Measurements from ENCODE around the gene POLA1. TPM values are rescaled to one million over a fixed set of nuclear protein-coding genes. Genes with fewer than 3 reads are reported as not detected.
"Not testable (repeated sequence)": the region's sequence is repeated elsewhere in the genome, so short reads cannot be mapped to it uniquely, and the experiment has no call there.

POLA1 gene
- total RNA-seq, 2 donors from 2014 or later: 7.7 to 8.7 TPM

DNA sequence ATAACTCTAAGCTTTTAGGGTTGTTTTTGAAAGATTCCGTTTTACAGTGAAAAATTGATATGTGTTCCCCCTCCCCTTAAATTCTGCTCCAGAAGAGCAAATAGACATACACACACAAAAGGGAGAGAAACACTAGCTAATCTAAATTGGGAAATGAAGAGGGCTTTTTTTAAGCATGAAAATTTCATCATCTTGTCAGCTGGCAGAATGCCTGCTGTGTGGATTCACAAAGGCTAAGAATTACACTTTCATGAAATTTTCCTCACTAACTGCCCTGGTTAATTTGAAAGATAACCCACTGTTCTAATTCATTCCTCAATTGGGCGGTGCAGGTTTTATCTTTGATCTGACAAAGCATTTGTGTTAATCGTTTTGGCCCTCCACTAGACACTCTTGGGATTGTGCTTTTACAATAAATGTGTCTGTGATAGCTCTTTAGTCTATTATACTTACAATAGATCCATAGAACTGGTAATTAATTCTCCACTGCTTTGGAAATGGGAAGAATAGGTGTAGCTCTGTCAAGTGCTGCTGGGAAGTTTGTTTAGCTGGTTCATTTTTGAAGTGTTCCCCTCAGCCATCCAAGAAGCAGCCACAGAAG lies 152.9 kb downstream of the POLA1 start:
- H3K9me3 ChIP-seq (ENCODE audit: control insufficient read depth, low read length, poor library complexity, severe bottlenecking): no peaks in the 10 kb centered on the region
- no peak for DNase-seq
- Mint-ChIP-seq H3K27me3 (no peaks in the 10 kb centered on the region), H3K36me3 (ENCODE audit: low read depth) (no peaks in the 10 kb centered on the region), H3K27ac (no peak overlapping the region), H3K4me3 (no peak overlapping the region), H3K4me1 (no peaks in the 10 kb centered on the region)
- no peak for ATAC-seq

DNA sequence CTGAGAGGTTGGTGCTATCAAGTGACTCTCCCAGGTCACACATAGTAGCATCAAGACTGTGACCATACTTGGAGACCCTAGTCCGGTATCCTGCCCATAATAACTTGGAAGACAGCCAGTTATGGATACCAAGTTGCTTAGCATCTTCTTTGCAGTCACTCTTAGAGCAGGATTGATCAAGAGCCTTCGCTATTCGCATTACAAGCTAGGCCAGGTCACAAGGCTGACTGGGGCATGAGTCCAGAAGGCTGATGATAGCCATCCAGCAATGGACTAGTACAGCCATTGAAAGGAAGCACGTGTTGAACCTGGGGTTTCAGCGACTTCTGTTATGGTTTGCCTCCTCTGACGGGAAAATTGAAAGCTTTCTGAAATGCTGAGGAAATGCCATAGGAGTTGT lies 157.6 kb downstream of the POLA1 start:
- Mint-ChIP-seq H3K4me1 (no peaks in the 10 kb centered on the region), H3K36me3 (ENCODE audit: low read depth) (no peaks in the 10 kb centered on the region)
- no peak for ATAC-seq

DNA sequence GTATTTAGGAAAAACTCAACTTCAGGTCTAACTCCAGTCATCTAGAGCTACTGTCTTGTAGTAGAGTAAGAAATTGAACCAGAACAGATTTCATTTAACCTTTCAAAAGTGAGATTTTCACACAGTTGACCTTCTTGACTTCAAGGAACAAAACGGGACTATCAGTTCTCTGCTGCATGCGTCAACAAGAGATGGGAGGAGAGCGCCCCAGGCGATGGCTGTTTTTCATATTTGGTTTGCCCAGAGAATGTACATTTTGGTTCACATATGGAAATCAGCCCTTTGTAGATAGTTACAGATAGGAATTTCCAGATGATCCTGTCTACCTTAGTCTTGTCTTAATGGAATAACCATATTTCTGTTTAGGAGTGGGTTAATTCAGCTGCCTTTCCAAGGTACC lies 158.1 kb downstream of the POLA1 start:
- DNase-seq (no peak), ATAC-seq (no peak)
- H3K4me1 Mint-ChIP-seq: no peaks in the 10 kb centered on the region
- H3K27me3 Mint-ChIP-seq: no peaks in the 10 kb centered on the region
- H3K36me3 Mint-ChIP-seq (ENCODE audit: low read depth): no peaks in the 10 kb centered on the region
- H3K4me3 Mint-ChIP-seq: no peak overlapping the region
- H3K9me3 ChIP-seq (ENCODE audit: control insufficient read depth, low read length, poor library complexity, severe bottlenecking): no peaks in the 10 kb centered on the region
- no peak overlapping the region for H3K27ac Mint-ChIP-seq

More for the DNA sequence above, 157.6 kb downstream of the POLA1 start:
- no peak for DNase-seq
- Mint-ChIP-seq H3K27me3 (no peaks in the 10 kb centered on the region), H3K4me3 (no peak overlapping the region), H3K27ac (no peak overlapping the region)
- H3K9me3 ChIP-seq (ENCODE audit: control insufficient read depth, low read length, poor library complexity, severe bottlenecking): no peaks in the 10 kb centered on the region

DNA sequence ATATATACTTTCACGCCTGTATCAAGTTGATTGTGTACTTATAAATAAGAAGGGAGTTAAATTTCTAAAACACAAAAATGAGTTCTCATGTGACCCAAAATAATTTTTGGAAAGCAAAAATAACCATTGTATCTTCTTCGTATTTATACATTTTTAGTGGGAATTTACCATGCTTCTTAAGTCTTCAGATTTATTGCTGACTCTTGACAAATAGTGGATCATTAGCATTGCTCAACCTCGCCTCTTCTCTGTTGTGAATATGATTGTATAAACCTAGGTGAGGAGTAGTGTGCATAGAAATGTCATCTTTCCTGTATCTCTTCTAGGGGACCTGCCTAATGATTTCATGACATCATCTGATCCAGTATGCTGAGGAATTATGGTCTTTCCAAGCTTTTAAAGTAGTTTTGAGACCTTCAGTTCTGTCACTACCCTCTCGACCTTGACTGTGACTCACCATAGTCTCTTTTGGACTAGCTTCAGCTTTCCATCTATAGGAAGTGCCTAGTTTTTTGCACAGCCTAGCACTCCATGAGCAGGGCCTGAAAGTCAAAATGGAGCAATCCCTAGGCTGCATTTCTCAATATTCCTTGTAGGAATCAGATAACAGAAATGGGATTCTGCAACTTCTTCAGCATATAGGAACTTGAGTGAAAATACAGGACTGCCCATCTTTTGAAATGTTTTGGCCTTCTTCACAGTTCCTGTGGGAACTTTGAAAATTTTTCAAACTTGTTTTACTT lies 164.5 kb downstream of the POLA1 start:
- Mint-ChIP-seq H3K27me3 (no peaks in the 10 kb centered on the region), H3K4me1 (no peaks in the 10 kb centered on the region), H3K4me3 (no peak overlapping the region), H3K36me3 (ENCODE audit: low read depth) (no peaks in the 10 kb centered on the region), H3K27ac (no peak overlapping the region)
- no peaks in the 10 kb centered on the region for H3K9me3 ChIP-seq (ENCODE audit: control insufficient read depth, low read length, poor library complexity, severe bottlenecking)
- ATAC-seq (no peak), DNase-seq (no peak)

DNA sequence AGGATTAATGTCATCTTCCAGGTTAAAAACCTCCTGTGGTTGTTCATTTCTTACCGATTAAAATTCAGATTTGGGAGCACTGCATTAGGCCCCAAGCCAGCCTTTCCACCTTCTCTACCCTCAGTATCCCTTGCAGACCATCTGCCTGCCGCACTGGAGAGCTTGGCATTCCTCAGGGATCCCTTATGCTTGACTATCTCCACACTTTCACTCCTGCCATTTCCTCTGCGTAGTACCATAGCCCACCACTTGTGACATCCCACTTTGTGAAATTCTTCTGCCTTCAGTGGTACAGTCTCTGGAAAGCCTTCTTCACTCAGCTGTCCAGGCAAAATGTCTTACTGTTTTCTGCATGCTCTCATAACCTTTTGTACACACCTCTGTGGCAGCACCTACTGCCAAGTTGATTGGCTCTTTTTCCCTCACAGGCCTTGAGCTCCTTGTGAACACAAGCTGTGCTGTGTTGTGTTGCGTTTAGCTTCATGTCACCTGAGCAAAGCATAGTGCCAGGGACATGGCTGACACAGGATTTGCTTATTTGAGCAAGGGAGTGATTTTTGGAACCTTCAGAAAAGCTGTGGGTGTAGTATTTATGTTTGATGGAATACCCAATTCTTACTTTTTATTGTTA lies 165.6 kb downstream of the POLA1 start:
- H3K27me3 Mint-ChIP-seq: no peaks in the 10 kb centered on the region
- no peak overlapping the region for H3K4me3 Mint-ChIP-seq
- no peaks in the 10 kb centered on the region for H3K9me3 ChIP-seq (ENCODE audit: control insufficient read depth, low read length, poor library complexity, severe bottlenecking)
- H3K4me1 Mint-ChIP-seq: no peaks in the 10 kb centered on the region
- DNase-seq (no peak), ATAC-seq (no peak)
- no peak overlapping the region for H3K27ac Mint-ChIP-seq
- H3K36me3 Mint-ChIP-seq (ENCODE audit: low read depth): no peaks in the 10 kb centered on the region

DNA sequence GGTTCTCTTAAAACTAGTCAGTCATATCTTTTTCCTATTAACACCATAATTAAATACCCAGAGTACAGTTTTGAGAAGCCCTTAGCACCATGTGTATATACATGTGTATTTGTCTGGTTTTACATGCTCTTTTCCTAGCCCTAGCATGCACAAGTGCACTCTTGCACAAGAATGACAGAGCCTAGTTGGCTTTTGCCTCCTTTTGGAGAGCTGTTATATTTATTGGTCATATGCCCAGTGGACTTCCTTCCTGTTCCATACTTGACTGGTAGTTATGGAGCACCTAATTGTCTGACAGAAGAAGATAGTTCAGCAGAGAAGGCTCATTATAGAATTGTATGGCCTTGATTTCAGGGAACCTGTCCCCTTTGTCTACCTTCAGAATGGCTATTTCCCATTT lies 166.4 kb downstream of the POLA1 start:
- no peaks in the 10 kb centered on the region for H3K36me3 Mint-ChIP-seq (ENCODE audit: low read depth)

DNA sequence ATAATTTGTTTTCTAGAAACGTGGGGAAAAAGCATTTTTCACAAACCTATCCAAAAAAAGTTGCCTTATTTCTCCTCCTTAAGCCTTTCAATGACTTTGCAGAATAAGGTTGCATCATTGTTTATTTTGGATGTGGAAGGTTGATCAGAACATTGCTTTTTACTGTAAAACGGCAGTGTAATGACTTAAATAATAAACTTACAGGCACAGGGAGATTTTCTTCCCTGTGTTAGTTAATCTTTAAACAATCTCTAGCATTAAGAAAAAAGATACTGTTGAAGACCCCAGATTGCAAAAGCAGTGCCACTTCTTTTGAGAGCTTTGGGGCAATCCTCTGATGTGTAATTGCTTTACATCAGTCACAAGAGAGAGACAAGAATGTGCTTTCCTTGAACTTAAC lies 168.6 kb downstream of the POLA1 start:
- ATAC-seq (no peak), DNase-seq (no peak)
- Mint-ChIP-seq H3K36me3 (ENCODE audit: low read depth) (no peaks in the 10 kb centered on the region), H3K27ac (no peak overlapping the region), H3K4me3 (no peak overlapping the region), H3K27me3 (no peaks in the 10 kb centered on the region), H3K4me1 (no peaks in the 10 kb centered on the region)
- no peaks in the 10 kb centered on the region for H3K9me3 ChIP-seq (ENCODE audit: control insufficient read depth, low read length, poor library complexity, severe bottlenecking)

More for the DNA sequence above, 166.4 kb downstream of the POLA1 start:
- no peaks in the 10 kb centered on the region for H3K27me3 Mint-ChIP-seq
- H3K4me1 Mint-ChIP-seq: no peaks in the 10 kb centered on the region
- no peak for DNase-seq
- H3K9me3 ChIP-seq (ENCODE audit: control insufficient read depth, low read length, poor library complexity, severe bottlenecking): no peaks in the 10 kb centered on the region
- no peak overlapping the region for H3K4me3 Mint-ChIP-seq
- no peak for ATAC-seq
- no peak overlapping the region for H3K27ac Mint-ChIP-seq

DNA sequence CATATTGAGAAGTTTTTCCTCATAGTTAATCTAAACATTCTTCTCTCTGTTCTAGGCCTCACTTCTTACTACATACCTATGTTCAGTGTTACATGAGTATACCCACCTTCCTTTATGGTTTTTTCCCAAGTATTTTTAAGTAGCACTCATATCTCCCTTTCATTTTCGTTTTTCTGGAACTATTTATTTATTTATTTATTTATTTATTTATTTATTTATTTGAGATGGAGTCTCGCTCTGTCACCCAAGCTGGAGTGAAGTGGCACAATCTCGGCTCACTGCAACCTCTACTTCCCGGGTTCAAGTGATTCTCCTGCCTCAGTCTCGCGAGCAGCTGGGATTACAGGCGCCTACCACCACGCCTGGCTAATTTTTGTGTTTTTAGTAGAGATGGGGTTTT lies 170.1 kb downstream of the POLA1 start:
- H3K4me3 Mint-ChIP-seq; H3K36me3 Mint-ChIP-seq (ENCODE audit: low read depth); H3K27me3 Mint-ChIP-seq; H3K4me1 Mint-ChIP-seq; ATAC-seq; H3K9me3 ChIP-seq (ENCODE audit: control insufficient read depth, low read length, poor library complexity, severe bottlenecking); H3K27ac Mint-ChIP-seq; DNase-seq: not testable (repeated sequence)

DNA sequence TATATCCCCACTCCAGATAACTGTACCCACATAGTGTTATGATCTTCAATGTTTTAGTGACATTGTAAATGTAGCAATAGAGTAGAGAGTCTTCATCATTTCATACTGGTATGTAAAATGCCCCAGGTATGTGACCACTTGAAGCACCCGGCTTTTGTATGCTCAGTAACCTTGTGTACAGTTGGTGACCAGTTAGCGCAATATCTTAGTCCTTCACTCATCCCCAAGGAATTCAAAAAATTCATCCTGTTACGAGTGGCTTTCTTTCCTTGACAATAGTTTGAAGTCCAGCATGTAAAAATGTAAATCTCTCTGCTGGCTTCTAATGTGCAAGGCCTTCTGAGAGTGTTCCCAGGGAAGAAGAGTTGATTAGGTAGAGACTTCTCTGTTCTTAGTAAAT lies 176.4 kb downstream of the POLA1 start:
- no peak for ATAC-seq
- no peak for DNase-seq
- no peaks in the 10 kb centered on the region for H3K9me3 ChIP-seq (ENCODE audit: control insufficient read depth, low read length, poor library complexity, severe bottlenecking)
- H3K27me3 Mint-ChIP-seq: no peaks in the 10 kb centered on the region
- H3K27ac Mint-ChIP-seq: no peak overlapping the region
- no peaks in the 10 kb centered on the region for H3K4me1 Mint-ChIP-seq
- H3K36me3 Mint-ChIP-seq (ENCODE audit: low read depth): no peaks in the 10 kb centered on the region
- H3K4me3 Mint-ChIP-seq: no peak overlapping the region

DNA sequence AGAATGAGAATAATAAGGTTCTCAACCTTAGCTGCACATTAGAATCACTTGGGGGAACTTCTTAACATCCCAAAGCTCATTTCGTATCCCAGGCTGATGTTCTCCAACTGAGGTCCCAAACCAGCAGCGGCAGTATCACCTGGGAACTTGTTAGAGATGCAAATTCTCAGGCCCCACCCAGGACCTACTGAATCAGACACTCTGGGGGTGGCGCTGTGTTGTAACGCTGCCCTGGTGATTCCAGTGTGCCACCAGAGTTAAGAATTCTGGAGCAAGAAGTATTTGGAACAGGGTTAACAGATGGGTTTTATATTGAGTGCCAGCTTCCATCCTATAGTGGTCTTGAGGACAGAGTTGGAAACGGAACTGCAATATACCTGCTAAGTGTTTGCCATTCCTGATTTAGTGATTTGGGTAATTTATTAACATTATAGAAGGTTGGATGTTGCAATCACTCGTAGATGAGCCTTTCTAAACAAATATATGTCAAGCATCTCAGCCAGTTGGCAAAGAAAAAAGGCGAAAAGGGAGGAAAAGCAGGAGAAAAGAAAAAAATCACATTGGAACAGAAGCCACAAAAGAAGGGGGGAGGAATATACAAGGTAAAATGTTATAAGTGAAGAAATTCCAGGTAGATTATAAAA lies 181.0 kb downstream of the POLA1 start:
- DNase-seq (no peak), ATAC-seq (no peak)
- peaks cover 2% of the 10 kb centered on the region for H3K4me1 Mint-ChIP-seq
- H3K9me3 ChIP-seq (ENCODE audit: control insufficient read depth, low read length, poor library complexity, severe bottlenecking): no peaks in the 10 kb centered on the region
- H3K4me3 Mint-ChIP-seq: no peak overlapping the region
- H3K36me3 Mint-ChIP-seq (ENCODE audit: low read depth): no peaks in the 10 kb centered on the region
- H3K27ac Mint-ChIP-seq: peak overlapping the region; percentile 24
- H3K27me3 Mint-ChIP-seq: no peaks in the 10 kb centered on the region

DNA sequence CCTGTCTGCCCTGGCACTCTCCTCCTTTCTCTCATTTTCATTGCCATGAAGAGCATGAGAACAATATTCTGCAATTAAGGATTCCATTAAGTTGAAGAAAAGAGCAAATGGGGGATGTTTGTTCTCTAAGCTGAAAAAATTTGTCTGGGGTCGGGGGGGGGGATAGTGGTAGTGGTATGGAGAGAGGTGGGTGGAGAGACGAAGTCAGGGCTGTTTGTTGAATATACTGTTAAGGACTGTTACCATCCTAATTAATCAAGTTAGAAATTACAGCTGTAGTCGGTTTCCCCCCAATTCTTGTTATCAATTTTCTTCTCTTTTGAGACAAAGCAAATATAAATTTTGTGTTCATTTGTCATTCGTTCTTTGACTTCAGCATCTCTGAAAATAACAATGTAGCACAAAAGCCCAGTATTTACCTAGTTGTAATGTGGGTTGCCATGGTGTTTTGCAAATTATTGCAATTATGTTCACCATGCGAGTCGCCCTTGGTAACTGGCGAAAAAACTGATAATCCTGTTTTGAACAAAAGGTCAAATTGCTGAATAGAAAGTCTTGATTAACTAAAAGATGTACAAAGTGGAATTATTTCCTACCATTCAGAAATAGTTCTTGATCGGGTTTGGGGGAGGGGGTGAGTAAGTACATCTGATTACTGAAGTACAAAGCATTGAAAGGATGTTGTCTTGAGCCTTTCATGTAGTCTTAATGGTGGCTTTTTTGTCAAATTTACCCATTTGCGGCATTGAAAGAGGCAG lies 183.0 kb downstream of the POLA1 start:
- no peaks in the 10 kb centered on the region for H3K9me3 ChIP-seq (ENCODE audit: control insufficient read depth, low read length, poor library complexity, severe bottlenecking)
- Mint-ChIP-seq H3K27me3 (no peaks in the 10 kb centered on the region), H3K27ac (no peak overlapping the region), H3K36me3 (ENCODE audit: low read depth) (peaks cover 3% of the 10 kb centered on the region), H3K4me3 (no peak overlapping the region), H3K4me1 (peaks cover 2% of the 10 kb centered on the region)
- ATAC-seq: no peak
- DNase-seq: no peak

DNA sequence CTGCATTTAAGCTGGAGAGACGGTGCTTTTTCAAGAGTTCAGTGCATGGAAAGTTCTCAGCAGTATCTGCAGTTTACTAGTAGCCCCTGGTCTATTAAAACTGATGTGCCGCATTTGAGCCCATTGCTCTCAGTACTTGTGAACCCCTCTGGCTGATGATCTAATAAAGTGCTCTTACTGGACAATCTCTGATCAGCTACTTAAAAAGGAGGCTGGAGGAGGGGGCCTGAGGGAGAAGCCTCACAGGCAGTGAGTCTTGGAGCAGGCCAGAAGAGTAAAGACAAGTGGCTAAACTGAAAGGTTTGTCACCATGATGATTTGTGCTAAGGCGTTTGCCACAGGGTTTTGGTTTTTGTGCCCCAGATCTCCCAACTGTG lies 183.6 kb downstream of the POLA1 start:
- peaks cover 3% of the 10 kb centered on the region for H3K36me3 Mint-ChIP-seq (ENCODE audit: low read depth)
- H3K9me3 ChIP-seq (ENCODE audit: control insufficient read depth, low read length, poor library complexity, severe bottlenecking): no peaks in the 10 kb centered on the region
- H3K4me3 Mint-ChIP-seq: no peak overlapping the region
- H3K27me3 Mint-ChIP-seq: no peaks in the 10 kb centered on the region
- peaks cover 2% of the 10 kb centered on the region for H3K4me1 Mint-ChIP-seq
- DNase-seq (no peak), ATAC-seq (no peak)
- H3K27ac Mint-ChIP-seq: no peak overlapping the region
